Islet of Langerhans (tissue), 1 donor: ENCODE results near the gene SH3RF3.
"Not testable (repeated sequence)": the region's sequence is repeated elsewhere in the genome, so short reads cannot be mapped to it uniquely, and the experiment has no call there.

Source experiments
- FAIRE-seq: peaks from one replicate; lab custom pipeline; 2011; peaks lifted over from hg19 to GRCh38; lab: Jason Lieb, UNC

SH3RF3 gene

GRCh38 chr2:109220860-109221259, 91.9 kb downstream of the SH3RF3 start:
- FAIRE-seq: no peak

- FAIRE-seq: not testable (repeated sequence)
Measured at GRCh38 chr2:109221316-109221715, 92.3 kb downstream of the SH3RF3 start.

- no peak for FAIRE-seq
Measured at GRCh38 chr2:109222422-109222821, 93.4 kb downstream of the SH3RF3 start.

GRCh38 chr2:109222825-109223471, 93.9 kb downstream of the SH3RF3 start:
- FAIRE-seq: no peak

GRCh38 chr2:109223490-109223889, 94.5 kb downstream of the SH3RF3 start:
- FAIRE-seq: no peak

- not testable (repeated sequence) for FAIRE-seq
Measured at GRCh38 chr2:109224341-109224740, 95.3 kb downstream of the SH3RF3 start.

GRCh38 chr2:109225170-109225782, 96.3 kb downstream of the SH3RF3 start:
- no peak for FAIRE-seq

GRCh38 chr2:109226128-109226527, 97.1 kb downstream of the SH3RF3 start:
- no peak for FAIRE-seq

- no peak for FAIRE-seq
Measured at GRCh38 chr2:109226622-109227021, 97.6 kb downstream of the SH3RF3 start.

GRCh38 chr2:109229094-109229675, 100.2 kb downstream of the SH3RF3 start:
- FAIRE-seq: no peak

- no peak for FAIRE-seq
Measured at GRCh38 chr2:109230941-109231420, 102.0 kb downstream of the SH3RF3 start.

GRCh38 chr2:109231428-109231827, 102.4 kb downstream of the SH3RF3 start:
- no peak for FAIRE-seq

- no peak for FAIRE-seq
Measured at GRCh38 chr2:109231996-109232705, 103.1 kb downstream of the SH3RF3 start.

GRCh38 chr2:109232909-109233308, 103.9 kb downstream of the SH3RF3 start:
- no peak for FAIRE-seq

- FAIRE-seq: no peak
Measured at GRCh38 chr2:109233643-109234042, 104.6 kb downstream of the SH3RF3 start.

- FAIRE-seq: no peak
Measured at GRCh38 chr2:109234355-109234754, 105.3 kb downstream of the SH3RF3 start.

- no peak for FAIRE-seq
Measured at GRCh38 chr2:109236147-109236546, 107.1 kb downstream of the SH3RF3 start.

- FAIRE-seq: no peak
Measured at GRCh38 chr2:109237792-109238191, 108.8 kb downstream of the SH3RF3 start.

GRCh38 chr2:109238580-109238979, 109.6 kb downstream of the SH3RF3 start:
- FAIRE-seq: no peak

- FAIRE-seq: no peak
Measured at GRCh38 chr2:109239720-109240119, 110.7 kb downstream of the SH3RF3 start.

- FAIRE-seq: no peak
Measured at GRCh38 chr2:109242210-109242653, 113.2 kb downstream of the SH3RF3 start.

GRCh38 chr2:109242654-109243331, 113.8 kb downstream of the SH3RF3 start:
- FAIRE-seq: no peak
